22Rv1 (cell line): ENCODE data around the gene RGS3.

Experiments used
- ZFX ChIP-seq: fragments of 450-650 bp; IDR thresholded peaks from 2 replicates; pipeline ENCODE4 v1.6.1; 2017; ENCODE audit warnings: antibody characterized with exemption, borderline replicate concordance
- TF ChIP-seq, protein P1 (sequence below): fragments of 450-650 bp; IDR thresholded peaks from 2 replicates; pipeline ENCODE4 v1.5.1; 2017; ENCODE audit warnings: mild to moderate bottlenecking

GRCh38 chr9:113596616-113597320 is 133.2 kb downstream of the RGS3 start:
- TF ChIP-seq, protein P1, sequence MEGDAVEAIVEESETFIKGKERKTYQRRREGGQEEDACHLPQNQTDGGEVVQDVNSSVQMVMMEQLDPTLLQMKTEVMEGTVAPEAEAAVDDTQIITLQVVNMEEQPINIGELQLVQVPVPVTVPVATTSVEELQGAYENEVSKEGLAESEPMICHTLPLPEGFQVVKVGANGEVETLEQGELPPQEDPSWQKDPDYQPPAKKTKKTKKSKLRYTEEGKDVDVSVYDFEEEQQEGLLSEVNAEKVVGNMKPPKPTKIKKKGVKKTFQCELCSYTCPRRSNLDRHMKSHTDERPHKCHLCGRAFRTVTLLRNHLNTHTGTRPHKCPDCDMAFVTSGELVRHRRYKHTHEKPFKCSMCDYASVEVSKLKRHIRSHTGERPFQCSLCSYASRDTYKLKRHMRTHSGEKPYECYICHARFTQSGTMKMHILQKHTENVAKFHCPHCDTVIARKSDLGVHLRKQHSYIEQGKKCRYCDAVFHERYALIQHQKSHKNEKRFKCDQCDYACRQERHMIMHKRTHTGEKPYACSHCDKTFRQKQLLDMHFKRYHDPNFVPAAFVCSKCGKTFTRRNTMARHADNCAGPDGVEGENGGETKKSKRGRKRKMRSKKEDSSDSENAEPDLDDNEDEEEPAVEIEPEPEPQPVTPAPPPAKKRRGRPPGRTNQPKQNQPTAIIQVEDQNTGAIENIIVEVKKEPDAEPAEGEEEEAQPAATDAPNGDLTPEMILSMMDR: no peak
- TF ChIP-seq ZFX: no peak
